Stimulated activated CD8-positive, alpha-beta memory T cell treated with anti-CD3 and anti-CD28 coated beads, Interleukin-12 subunit alpha, Interleukin-12 subunit beta, amount 100 ng/mL, for 4 hours (primary cell): ENCODE measurements around the gene FGF2.
"Not testable (repeated sequence)": the region's sequence is repeated elsewhere in the genome, so short reads cannot be mapped to it uniquely, and the experiment has no call there.

Source experiments
- DNase-seq: peaks from one replicate; pipeline ENCODE4 v3.0.0-alpha.2; 2020; ENCODE audit warnings: low read depth

FGF2 gene

GRCh38 chr4:122847931-122848330 lies 21.3 kb downstream of the FGF2 start:
- DNase-seq: no peak

- DNase-seq: not testable (repeated sequence)
These were observed 23.2 kb downstream of the FGF2 start for GRCh38 chr4:122849789-122850188.

- no peak for DNase-seq
These were observed 24.9 kb downstream of the FGF2 start for GRCh38 chr4:122851568-122851967.

- no peak for DNase-seq
These were observed 28.1 kb downstream of the FGF2 start for GRCh38 chr4:122854447-122855352.

GRCh38 chr4:122855353-122855890 lies 28.8 kb downstream of the FGF2 start:
- DNase-seq: no peak

GRCh38 chr4:122857160-122857559 lies 30.5 kb downstream of the FGF2 start:
- no peak for DNase-seq

- no peak for DNase-seq
These were observed 32.1 kb downstream of the FGF2 start for GRCh38 chr4:122858705-122859104.

GRCh38 chr4:122861172-122861943 lies 34.7 kb downstream of the FGF2 start:
- DNase-seq: no peak

GRCh38 chr4:122863639-122864038 lies 37.0 kb downstream of the FGF2 start:
- no peak for DNase-seq

- no peak for DNase-seq
These were observed 38.8 kb downstream of the FGF2 start for GRCh38 chr4:122865425-122865824.

- not testable (repeated sequence) for DNase-seq
These were observed 41.6 kb downstream of the FGF2 start for GRCh38 chr4:122868235-122868634.

- DNase-seq: no peak
These were observed 46.5 kb downstream of the FGF2 start for GRCh38 chr4:122873146-122873545.

GRCh38 chr4:122873821-122874593 lies 47.4 kb downstream of the FGF2 start:
- no peak for DNase-seq

GRCh38 chr4:122875949-122876348 lies 49.3 kb downstream of the FGF2 start:
- no peak for DNase-seq

- no peak for DNase-seq
These were observed 49.8 kb downstream of the FGF2 start for GRCh38 chr4:122876456-122876855.

- no peak for DNase-seq
These were observed 52.4 kb downstream of the FGF2 start for GRCh38 chr4:122879001-122879400.

GRCh38 chr4:122882857-122883735 lies 56.5 kb downstream of the FGF2 start:
- no peak for DNase-seq

- DNase-seq: no peak
These were observed 57.9 kb downstream of the FGF2 start for GRCh38 chr4:122884499-122884898.

- DNase-seq: no peak
These were observed 63.1 kb downstream of the FGF2 start for GRCh38 chr4:122889726-122890125.

GRCh38 chr4:122890147-122890795 lies 63.6 kb downstream of the FGF2 start:
- DNase-seq: no peak

- no peak for DNase-seq
These were observed 68.2 kb downstream of the FGF2 start for GRCh38 chr4:122894827-122895226.
